HG03196 (cell line): ENCODE results near the gene MMP26.
"Not testable (repeated sequence)": the region's sequence is repeated elsewhere in the genome, so short reads cannot be mapped to it uniquely, and the experiment has no call there.

Source experiments
- ATAC-seq: cut with Tn5 transposase; IDR thresholded peaks from one replicate; pipeline ENCODE4 v1.9.1; 2021; ENCODE audit not compliant: unreplicated experiment

The MMP26 gene

GRCh38 chr11:4722616-4723534 is 18.3 kb downstream of the MMP26 start:
- ATAC-seq: not testable (repeated sequence)

GRCh38 chr11:4727171-4727570 is 22.6 kb downstream of the MMP26 start:
- ATAC-seq: no peak

- no peak for ATAC-seq
These were observed 36.2 kb downstream of the MMP26 start for GRCh38 chr11:4740735-4741134.

- no peak for ATAC-seq
These were observed 43.9 kb downstream of the MMP26 start for GRCh38 chr11:4748438-4748837.

GRCh38 chr11:4751201-4751600 is 46.6 kb downstream of the MMP26 start:
- ATAC-seq: no peak
